Subcutaneous adipose tissue (tissue), 4 donors: ENCODE results near the gene IQGAP3. TPM values are rescaled to one million over a fixed set of nuclear protein-coding genes. Genes with fewer than 3 reads are reported as not detected.

Experiments
- CTCF ChIP-seq: fragments of 450-650 bp; IDR thresholded peaks from one replicate; pipeline ENCODE4 v1.5.1; 2016; ENCODE audit warnings: low read depth, mild to moderate bottlenecking, control low read depth, antibody characterized with exemption, moderate library complexity
- total RNA-seq, 4 donors: library from RNA; depleted of rRNA; stranded (reverse); fragments of >200 nt; gene quantifications; one replicate each; pipeline ENCODE4 v1.1.0, GENCODE V29; 2016

The IQGAP3 gene, protein sequence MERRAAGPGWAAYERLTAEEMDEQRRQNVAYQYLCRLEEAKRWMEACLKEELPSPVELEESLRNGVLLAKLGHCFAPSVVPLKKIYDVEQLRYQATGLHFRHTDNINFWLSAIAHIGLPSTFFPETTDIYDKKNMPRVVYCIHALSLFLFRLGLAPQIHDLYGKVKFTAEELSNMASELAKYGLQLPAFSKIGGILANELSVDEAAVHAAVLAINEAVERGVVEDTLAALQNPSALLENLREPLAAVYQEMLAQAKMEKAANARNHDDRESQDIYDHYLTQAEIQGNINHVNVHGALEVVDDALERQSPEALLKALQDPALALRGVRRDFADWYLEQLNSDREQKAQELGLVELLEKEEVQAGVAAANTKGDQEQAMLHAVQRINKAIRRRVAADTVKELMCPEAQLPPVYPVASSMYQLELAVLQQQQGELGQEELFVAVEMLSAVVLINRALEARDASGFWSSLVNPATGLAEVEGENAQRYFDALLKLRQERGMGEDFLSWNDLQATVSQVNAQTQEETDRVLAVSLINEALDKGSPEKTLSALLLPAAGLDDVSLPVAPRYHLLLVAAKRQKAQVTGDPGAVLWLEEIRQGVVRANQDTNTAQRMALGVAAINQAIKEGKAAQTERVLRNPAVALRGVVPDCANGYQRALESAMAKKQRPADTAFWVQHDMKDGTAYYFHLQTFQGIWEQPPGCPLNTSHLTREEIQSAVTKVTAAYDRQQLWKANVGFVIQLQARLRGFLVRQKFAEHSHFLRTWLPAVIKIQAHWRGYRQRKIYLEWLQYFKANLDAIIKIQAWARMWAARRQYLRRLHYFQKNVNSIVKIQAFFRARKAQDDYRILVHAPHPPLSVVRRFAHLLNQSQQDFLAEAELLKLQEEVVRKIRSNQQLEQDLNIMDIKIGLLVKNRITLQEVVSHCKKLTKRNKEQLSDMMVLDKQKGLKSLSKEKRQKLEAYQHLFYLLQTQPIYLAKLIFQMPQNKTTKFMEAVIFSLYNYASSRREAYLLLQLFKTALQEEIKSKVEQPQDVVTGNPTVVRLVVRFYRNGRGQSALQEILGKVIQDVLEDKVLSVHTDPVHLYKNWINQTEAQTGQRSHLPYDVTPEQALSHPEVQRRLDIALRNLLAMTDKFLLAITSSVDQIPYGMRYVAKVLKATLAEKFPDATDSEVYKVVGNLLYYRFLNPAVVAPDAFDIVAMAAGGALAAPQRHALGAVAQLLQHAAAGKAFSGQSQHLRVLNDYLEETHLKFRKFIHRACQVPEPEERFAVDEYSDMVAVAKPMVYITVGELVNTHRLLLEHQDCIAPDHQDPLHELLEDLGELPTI (N-terminal part only)
- total RNA-seq: 1 to 10 TPM in 2 of 4 donors, under 1 TPM in 1, not detected in 1; 0.57 to 2.5 (median 2.0) TPM

DNA sequence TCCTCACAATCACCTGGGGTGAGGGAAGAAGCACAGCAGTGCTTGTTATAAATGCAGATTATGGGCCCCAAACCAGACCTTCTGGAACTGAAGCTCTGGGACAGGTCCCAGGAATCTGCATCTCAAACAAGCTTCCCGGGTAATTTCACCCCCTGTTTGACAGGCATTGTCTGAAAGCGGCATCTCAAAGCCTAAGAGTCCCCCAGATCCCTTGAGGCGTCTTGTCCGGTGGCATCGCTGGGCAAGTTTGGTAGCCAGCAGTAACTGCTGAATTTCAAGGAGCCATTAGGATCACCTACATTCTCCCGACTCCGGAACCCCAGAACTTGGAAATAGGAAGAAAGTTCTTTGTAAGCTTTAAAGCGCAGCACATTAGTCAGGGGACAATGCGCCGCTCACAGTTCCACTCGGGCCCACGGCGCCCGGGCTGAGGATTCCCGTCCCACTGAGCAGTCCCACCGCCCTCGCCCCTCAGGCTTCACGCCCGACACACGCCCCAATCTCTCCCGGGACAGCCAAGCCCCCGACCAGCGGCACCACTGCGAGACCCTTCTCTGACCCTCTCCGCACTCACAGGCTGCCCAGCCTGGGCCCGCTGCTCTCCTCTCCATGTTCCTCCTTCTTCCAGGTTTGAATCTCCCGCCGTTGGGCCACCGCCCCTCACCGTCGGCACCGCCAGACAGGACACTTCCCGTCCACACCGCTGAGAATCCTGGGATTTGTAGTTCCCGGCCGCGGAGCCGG, at the start of gene IQGAP3:
TSS of gene IQGAP3 (minus strand) at position 647 of the 744 bp plus-strand sequence. CDS start at position 611, 36 bp downstream.
- no peak for TF ChIP-seq CTCF

- TF ChIP-seq CTCF: no peak
These were observed 47.2 kb upstream of the IQGAP3 start for GRCh38 chr1:156619582-156619955.

DNA sequence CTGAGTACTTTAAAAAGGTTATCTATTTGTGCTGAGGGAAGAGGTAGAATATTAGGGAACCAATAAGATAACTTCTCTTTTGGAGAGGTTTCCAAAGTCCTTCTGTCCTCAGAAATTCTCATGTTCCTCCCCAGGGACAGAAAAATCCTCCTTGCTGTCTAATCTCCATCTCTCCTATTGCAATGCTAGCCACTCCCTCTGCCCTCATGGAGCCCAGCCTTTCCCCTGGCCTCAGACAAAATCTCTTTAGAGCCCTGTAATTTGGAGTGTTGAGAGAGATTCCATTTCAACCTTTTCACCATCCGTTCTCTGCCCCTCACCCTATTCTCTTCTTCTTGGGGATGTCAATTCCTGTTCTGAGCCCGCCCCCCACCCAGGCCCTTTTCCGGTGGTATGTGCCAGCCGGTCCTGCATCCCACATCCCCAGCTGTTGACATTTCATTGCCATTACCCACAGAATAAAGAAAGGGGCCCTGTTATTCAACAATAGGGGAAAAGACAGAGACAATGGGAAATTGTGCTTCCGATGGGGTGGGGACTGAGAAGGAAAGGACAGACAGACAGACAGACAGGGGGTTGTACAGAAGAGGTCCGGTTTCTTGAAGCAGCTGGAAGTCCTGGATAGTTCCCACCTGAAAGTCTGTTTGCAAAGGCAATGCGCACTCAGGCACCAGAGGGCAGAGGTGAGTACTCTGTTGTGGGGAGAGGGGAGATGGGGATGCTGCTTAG, 46.7 kb upstream of the IQGAP3 start, which contains the start of gene HAPLN2:
TSS of gene HAPLN2 (plus strand) at position 563 of the 729 bp plus-strand sequence. CDS start 4,076 bp downstream, outside the sequence.
- TF ChIP-seq CTCF: no peak

DNA sequence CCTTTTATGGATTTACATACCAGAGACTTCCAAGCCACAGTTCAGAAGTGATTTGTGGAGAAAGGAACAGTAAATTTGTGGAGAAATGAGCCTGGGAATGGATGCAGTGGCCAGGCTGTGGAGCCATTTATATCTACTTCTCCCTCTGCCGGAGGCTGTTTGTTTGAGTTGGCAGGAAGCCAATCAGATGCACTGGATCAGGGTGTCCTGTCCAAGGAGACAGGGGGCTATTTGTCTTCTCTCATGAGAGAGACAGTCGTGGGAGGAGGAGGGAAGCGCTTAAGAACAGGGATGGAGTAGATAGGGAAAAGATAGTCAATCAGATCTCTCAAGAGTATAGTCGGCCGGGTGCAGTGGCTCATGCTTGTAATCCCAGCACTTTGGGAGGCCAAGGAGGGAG, 44.1 kb upstream of the IQGAP3 start:
- TF ChIP-seq CTCF: no peak

DNA sequence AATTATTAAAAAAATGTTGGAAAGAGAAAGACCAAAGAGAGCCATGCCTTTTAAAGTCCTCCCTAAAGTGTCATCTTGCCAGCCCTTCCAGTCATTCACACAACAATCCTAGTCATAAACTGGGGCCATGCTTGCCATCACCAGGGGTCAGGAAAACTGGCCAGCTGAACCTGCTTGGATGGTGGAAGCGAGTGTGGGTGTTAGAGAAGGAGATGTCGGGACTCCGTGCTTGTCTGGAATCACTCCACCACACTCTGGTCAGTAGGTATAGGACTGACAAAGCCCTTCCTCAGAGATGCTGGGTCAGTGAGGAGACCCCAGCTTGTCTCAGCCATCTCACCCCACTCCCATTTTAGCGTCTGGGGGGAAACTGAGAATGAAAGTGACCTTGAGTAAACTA, 43.6 kb upstream of the IQGAP3 start:
- no peak for TF ChIP-seq CTCF

DNA sequence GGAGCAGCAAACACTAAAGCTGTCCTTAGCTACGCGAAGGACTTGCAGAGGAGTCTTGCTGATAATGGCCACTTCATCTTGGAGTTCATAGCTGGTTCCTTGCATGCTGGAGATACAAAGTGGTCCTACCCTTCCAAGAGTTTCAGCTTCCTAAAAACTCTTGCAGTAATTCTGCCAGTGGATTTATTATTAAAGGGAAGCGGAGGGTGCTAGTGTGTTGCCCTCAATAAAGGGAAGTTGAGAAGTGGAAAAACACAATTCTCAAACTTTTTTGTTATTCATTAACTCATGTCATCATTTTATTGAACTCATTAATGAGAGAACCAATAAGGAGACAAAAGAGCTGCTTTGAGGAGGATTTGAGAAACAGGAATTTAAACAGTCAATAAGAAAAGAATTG, 40.3 kb upstream of the IQGAP3 start:
- no peak for TF ChIP-seq CTCF
